ENCODE results near the gene UQCRQ. TPM values are rescaled to one million over a fixed set of nuclear protein-coding genes. Genes with fewer than 3 reads are reported as not detected.

The UQCRQ gene
- total and polyA plus RNA-seq, 2 experiments from 2014 or later = 104 to 1,308 TPM

- no peak overlapping the region for H3K27ac Mint-ChIP-seq
Observed at GRCh38 chr5:132819468-132819867, 47.0 kb upstream of the UQCRQ start.

More at GRCh38 chr5:132819468-132819867, 47.0 kb upstream of the UQCRQ start:
- Mint-ChIP-seq H3K27me3 (ENCODE audit: insufficient read depth, low read depth, poor library complexity) (peaks cover 29% of the 10 kb centered on the region), H3K36me3 (ENCODE audit: low read depth) (0 out of 3 replicates have a peak, but pooled peaks cover 3% of the 10 kb centered on the region), H3K4me3 (peak overlapping the region; percentile 35; the same call in 2 of the 3 replicates), H3K9me3 (peaks cover 3% of the 10 kb centered on the region; the same call in 1 of the 3 replicates), H3K4me1 (peaks cover 8% of the 10 kb centered on the region)
- H3F3A ChIP-seq (replicated peaks; ENCODE audit: low read depth) = peaks cover 16% of the 10 kb centered on the region
- ATAC-seq (no peak), DNase-seq (ENCODE audit: low spot score) (peak; percentile 35)
- H3K9me2 ChIP-seq (ENCODE audit: insufficient read depth) = no peaks in the 10 kb centered on the region
- no peaks in the 10 kb centered on the region for H3K36me3 ChIP-seq (ENCODE audit: insufficient read depth)
- peaks cover 13% of the 10 kb centered on the region for H3K4me1 ChIP-seq (ENCODE audit: insufficient read depth)
- peaks cover 70% of the 10 kb centered on the region for H3K27me3 ChIP-seq (ENCODE audit: insufficient read depth)
- H3K27ac ChIP-seq (ENCODE audit: low read depth) = no peak overlapping the region
- H3K79me2 ChIP-seq (replicated peaks; ENCODE audit: insufficient read depth) = no peaks in the 10 kb centered on the region
- H3K4me2 ChIP-seq = peak overlapping the region; percentile 48
- peak overlapping the region; percentile 72; the same call in 1 of the 2 replicates for H2AFZ ChIP-seq
- H3K4me3 ChIP-seq = peak overlapping the region; percentile 37; the same call in 1 of the 2 replicates
- peaks cover 6% of the 10 kb centered on the region for H4K20me1 ChIP-seq (replicated peaks; ENCODE audit: insufficient read depth)
- no peak for TF ChIP-seq CTCF (conservative IDR thresholded peaks at IDR 0.05; ENCODE audit: low read depth in 2 of 2)
- TF ChIP-seq REST (IDR thresholded peaks at IDR 0.05; ENCODE audit: unreplicated experiment) = no peak
- no peak for TF ChIP-seq ZNF114 (CRISPR knock-in tag; IDR thresholded peaks at IDR 0.05)

All from GM23338 (cell line).